ENCODE results near the gene TOMM5.

TOMM5 gene

GRCh38 chr9:37563806-37564513 lies 28.4 kb downstream of the TOMM5 start:
- Mint-ChIP-seq H3K9me3 (peaks cover 18% of the 10 kb centered on the region), H3K36me3 (peaks cover 9% of the 10 kb centered on the region), H3K27me3 (no peaks in the 10 kb centered on the region), H3K4me3 (no peak overlapping the region), H3K4me1 (no peaks in the 10 kb centered on the region), H3K27ac (no peak overlapping the region)
- DNase-seq, result no peak
- CTCF ChIA-PET, result no interaction called here

DNA sequence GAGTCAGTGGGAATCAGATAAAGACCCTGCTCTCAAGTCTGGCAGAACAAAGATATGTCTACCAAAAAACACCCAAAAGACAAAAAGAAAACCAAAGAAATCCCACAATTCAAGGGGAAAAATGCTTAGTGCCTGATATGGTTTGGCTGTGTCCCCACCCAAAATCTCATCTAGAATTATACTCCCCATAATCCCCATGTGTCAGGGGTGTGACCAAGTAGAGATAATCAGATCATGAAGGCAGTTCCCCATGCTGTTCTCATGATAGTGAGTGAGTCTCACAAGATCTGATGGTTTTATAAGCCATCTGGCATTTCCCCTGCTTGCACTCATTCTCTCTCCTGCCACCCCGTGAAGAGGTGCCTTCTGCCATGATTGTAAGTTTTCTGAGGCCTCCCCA lies 29.6 kb downstream of the TOMM5 start:
- Mint-ChIP-seq H3K27me3 (no peaks in the 10 kb centered on the region), H3K4me3 (no peak overlapping the region), H3K4me1 (no peaks in the 10 kb centered on the region), H3K27ac (no peak overlapping the region), H3K36me3 (peaks cover 9% of the 10 kb centered on the region), H3K9me3 (peaks cover 18% of the 10 kb centered on the region)
- no peak for DNase-seq
- CTCF ChIA-PET, result no interaction called here

DNA sequence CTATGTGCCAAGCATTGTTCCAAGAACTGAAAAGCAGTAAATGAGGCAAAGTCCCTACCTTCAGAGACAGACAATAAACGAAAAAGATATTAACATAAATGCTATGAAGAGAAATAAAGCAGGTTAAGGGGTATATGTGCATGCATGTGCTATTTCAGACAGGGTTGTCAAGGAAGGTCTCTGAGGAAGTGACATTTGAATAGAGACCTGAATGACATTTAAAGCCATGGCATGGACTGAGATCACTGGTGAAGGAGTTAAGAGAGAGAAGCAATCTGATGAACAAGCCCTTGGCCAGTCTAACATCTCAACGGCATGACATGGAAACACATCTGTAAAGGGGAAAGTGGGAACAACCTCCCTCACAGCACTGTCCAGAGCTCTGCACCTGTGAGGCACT lies 30.7 kb downstream of the TOMM5 start:
- no peak for DNase-seq
- CTCF ChIA-PET, result no interaction called here
- H3K9me3 Mint-ChIP-seq, result peaks cover 18% of the 10 kb centered on the region
- H3K27me3 Mint-ChIP-seq, result no peaks in the 10 kb centered on the region
- H3K4me3 Mint-ChIP-seq, result no peak overlapping the region
- peaks cover 9% of the 10 kb centered on the region for H3K36me3 Mint-ChIP-seq
- no peaks in the 10 kb centered on the region for H3K4me1 Mint-ChIP-seq
- H3K27ac Mint-ChIP-seq, result no peak overlapping the region

- Mint-ChIP-seq H3K27ac (no peak overlapping the region), H3K4me1 (no peaks in the 10 kb centered on the region)
These were observed 32.4 kb downstream of the TOMM5 start for GRCh38 chr9:37559855-37560592.

DNA sequence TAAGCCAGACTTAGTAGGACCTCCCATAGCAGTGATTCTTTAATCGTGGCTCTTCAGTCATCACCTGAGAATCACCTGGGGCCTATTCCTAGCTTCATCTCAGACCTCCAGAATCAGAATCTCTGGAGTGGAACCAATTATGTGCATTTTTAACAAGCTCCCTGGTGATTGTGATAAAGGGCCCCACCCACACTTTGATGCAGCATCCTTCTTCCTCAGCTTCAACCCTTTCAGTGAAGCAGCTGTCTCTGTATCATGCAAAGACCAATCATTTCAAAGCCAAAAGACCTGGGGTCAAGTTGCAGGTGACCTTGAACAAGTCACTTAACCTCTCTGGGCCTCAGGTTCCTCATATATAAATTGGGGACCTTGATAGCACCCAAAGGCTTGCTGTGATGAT lies 33.3 kb downstream of the TOMM5 start:
- peaks cover 8% of the 10 kb centered on the region for H3K36me3 Mint-ChIP-seq
- CTCF ChIA-PET, result no interaction called here
- H3K4me1 Mint-ChIP-seq, result no peaks in the 10 kb centered on the region
- no peak overlapping the region for H3K27ac Mint-ChIP-seq
- no peaks in the 10 kb centered on the region for H3K27me3 Mint-ChIP-seq
- peaks cover 8% of the 10 kb centered on the region for H3K9me3 Mint-ChIP-seq
- no peak overlapping the region for H3K4me3 Mint-ChIP-seq
- DNase-seq, result no peak

More at GRCh38 chr9:37559855-37560592, 32.4 kb downstream of the TOMM5 start:
- H3K27me3 Mint-ChIP-seq, result no peaks in the 10 kb centered on the region
- CTCF ChIA-PET, result no interaction called here
- no peak for DNase-seq
- H3K36me3 Mint-ChIP-seq, result peaks cover 9% of the 10 kb centered on the region
- peaks cover 17% of the 10 kb centered on the region for H3K9me3 Mint-ChIP-seq
- no peak overlapping the region for H3K4me3 Mint-ChIP-seq

- H3K4me1 Mint-ChIP-seq, result no peaks in the 10 kb centered on the region
- no peak overlapping the region for H3K4me3 Mint-ChIP-seq
- CTCF ChIA-PET, result no interaction called here
- H3K36me3 Mint-ChIP-seq, result no peaks in the 10 kb centered on the region
- DNase-seq, result no peak
- no peak overlapping the region for H3K27ac Mint-ChIP-seq
- no peaks in the 10 kb centered on the region for H3K9me3 Mint-ChIP-seq
- no peaks in the 10 kb centered on the region for H3K27me3 Mint-ChIP-seq
These were observed 36.6 kb downstream of the TOMM5 start for GRCh38 chr9:37555786-37556185.

- Mint-ChIP-seq H3K27ac (no peak overlapping the region), H3K4me1 (no peaks in the 10 kb centered on the region), H3K9me3 (no peaks in the 10 kb centered on the region), H3K4me3 (no peak overlapping the region), H3K36me3 (no peaks in the 10 kb centered on the region), H3K27me3 (no peaks in the 10 kb centered on the region)
- DNase-seq, result no peak
- CTCF ChIA-PET, result no interaction called here
These were observed 38.1 kb downstream of the TOMM5 start for GRCh38 chr9:37554318-37554717.

DNA sequence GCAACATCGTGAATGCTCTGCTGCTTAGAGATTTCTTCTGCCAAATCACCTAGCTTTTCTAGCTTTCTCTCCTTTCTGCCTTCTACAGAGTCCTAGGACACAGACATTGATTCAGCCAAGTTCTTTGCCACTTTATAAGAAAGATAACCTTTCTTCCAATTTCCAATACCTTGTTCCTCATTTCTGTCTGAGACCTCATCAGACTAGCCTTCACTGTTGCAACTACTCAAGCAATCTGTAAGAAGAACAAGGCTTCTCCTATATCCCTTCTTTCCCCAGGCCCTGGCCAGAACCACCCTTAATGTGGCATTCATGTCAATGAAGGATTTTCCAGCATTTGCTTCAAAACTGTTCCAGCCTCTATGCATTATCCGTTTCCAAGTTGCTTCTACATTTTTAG lies 40.5 kb downstream of the TOMM5 start:
- Mint-ChIP-seq H3K27ac (no peak overlapping the region), H3K4me1 (no peaks in the 10 kb centered on the region), H3K9me3 (no peaks in the 10 kb centered on the region), H3K27me3 (peaks cover 3% of the 10 kb centered on the region), H3K4me3 (no peak overlapping the region), H3K36me3 (no peaks in the 10 kb centered on the region)
- DNase-seq, result no peak
- CTCF ChIA-PET, result no interaction called here

DNA sequence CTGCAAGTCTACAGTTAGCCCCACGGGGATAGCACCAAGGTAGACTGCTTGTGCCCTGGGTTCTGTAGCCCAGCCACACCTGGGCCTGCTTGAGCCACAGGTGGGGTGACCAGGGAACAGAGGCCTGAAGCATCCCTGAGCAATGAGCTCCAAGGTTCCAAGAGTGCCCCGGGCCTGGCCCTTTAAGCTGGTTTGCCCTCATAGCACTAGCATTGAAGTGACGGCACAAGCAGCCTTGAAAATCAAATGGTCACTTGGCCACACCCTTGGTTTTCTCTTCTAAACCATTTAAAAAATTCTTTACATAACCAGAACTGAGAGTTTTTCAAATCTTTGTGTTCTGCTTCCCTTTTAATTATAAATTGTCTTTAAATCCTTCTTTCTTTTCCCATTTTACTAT lies 40.9 kb downstream of the TOMM5 start:
- CTCF ChIA-PET, result no interaction called here

GRCh38 chr9:37550781-37551180 lies 41.6 kb downstream of the TOMM5 start:
- Mint-ChIP-seq H3K36me3 (no peaks in the 10 kb centered on the region), H3K27me3 (peaks cover 3% of the 10 kb centered on the region), H3K9me3 (no peaks in the 10 kb centered on the region), H3K4me3 (no peak overlapping the region), H3K4me1 (no peaks in the 10 kb centered on the region), H3K27ac (no peak overlapping the region)
- DNase-seq, result no peak
- CTCF ChIA-PET, result no interaction called here

More for the DNA sequence above, 40.9 kb downstream of the TOMM5 start:
- no peaks in the 10 kb centered on the region for H3K36me3 Mint-ChIP-seq
- H3K27me3 Mint-ChIP-seq, result peaks cover 3% of the 10 kb centered on the region
- H3K4me3 Mint-ChIP-seq, result no peak overlapping the region
- no peaks in the 10 kb centered on the region for H3K9me3 Mint-ChIP-seq
- no peaks in the 10 kb centered on the region for H3K4me1 Mint-ChIP-seq
- H3K27ac Mint-ChIP-seq, result no peak overlapping the region
- no peak for DNase-seq

DNA sequence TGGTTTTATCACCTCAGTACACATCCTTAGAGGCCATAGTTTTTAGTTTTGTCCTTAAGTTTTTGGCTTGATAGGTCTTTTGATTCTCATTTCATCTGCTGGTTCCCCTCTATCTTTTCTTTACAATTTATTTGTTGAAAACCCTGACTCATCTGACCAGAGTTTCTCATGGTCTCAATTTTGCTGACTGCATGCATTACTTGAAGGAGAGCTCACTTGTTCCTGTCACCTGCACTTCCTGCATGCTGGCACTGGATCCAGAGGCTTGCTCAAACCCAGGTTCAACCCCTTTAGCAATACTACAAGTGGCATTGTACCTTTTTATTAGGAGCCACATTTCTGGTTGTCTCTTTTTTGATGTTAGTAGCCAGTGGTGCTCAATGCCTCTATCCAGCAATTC lies 42.9 kb downstream of the TOMM5 start:
- Mint-ChIP-seq H3K4me3 (no peak overlapping the region), H3K4me1 (no peaks in the 10 kb centered on the region), H3K27me3 (peaks cover 3% of the 10 kb centered on the region), H3K27ac (no peak overlapping the region), H3K36me3 (no peaks in the 10 kb centered on the region), H3K9me3 (no peaks in the 10 kb centered on the region)
- CTCF ChIA-PET, result no interaction called here
- DNase-seq, result no peak

DNA sequence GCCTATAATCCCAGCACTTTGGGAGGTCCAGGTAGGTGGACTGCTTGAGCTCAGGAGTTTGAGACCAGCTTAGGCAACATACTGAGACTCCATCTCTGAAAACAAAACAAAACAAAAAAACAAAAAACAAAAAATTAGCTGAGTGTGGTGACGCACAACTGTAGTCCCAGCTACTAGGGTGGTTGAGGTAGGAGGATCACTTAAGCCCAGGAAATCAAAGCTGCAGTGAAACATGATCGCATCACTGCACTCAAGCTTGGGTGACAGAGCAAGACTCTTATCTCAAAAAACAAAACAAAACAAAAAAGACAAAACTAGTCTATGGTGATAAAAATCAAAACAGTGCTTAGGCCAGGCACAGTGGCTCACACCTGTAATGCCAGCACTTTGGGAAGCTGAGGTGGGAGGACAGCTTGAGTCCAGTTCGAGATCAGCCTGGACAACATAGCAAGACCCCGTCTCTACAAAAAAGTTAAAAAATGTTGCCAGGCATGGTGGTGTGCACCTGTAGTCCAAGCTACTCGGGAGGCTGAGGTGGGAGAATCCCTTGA lies 45.0 kb downstream of the TOMM5 start:
- H3K9me3 Mint-ChIP-seq, result no peaks in the 10 kb centered on the region
- H3K4me3 Mint-ChIP-seq, result no peak overlapping the region
- H3K4me1 Mint-ChIP-seq, result no peaks in the 10 kb centered on the region
- CTCF ChIA-PET, result no interaction called here
- H3K27me3 Mint-ChIP-seq, result peaks cover 3% of the 10 kb centered on the region
- H3K36me3 Mint-ChIP-seq, result no peaks in the 10 kb centered on the region
- DNase-seq, result no peak
- no peak overlapping the region for H3K27ac Mint-ChIP-seq

DNA sequence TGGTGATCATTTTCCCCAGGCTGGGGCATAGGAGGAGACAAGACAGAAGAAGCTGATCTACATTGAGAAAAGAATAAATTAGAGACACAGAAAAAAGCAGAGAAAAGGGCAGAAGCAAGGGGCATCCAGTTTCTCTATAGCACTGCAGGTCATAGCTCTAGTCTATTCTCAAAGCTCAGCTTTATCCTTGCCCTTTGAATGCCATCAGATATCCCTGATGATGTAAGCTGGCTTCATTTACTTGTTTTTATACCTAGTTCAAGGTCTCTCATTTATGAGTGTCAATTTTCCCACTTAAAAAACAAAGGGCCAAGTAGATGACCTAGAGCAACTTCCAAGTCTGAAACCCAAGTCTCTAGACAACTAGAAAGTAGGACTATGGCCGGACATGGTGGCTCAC lies 48.9 kb downstream of the TOMM5 start:
- Mint-ChIP-seq H3K27ac (no peak overlapping the region), H3K4me1 (no peaks in the 10 kb centered on the region)

GRCh38 chr9:37542895-37543294 lies 49.5 kb downstream of the TOMM5 start:
- Mint-ChIP-seq H3K4me1 (no peaks in the 10 kb centered on the region), H3K27ac (no peak overlapping the region), H3K27me3 (no peaks in the 10 kb centered on the region), H3K36me3 (no peaks in the 10 kb centered on the region), H3K9me3 (no peaks in the 10 kb centered on the region), H3K4me3 (no peak overlapping the region)
- CTCF ChIA-PET, result no interaction called here
- no peak for DNase-seq

More for the DNA sequence above, 48.9 kb downstream of the TOMM5 start:
- DNase-seq, result no peak
- H3K9me3 Mint-ChIP-seq, result no peaks in the 10 kb centered on the region
- no peaks in the 10 kb centered on the region for H3K36me3 Mint-ChIP-seq
- H3K27me3 Mint-ChIP-seq, result no peaks in the 10 kb centered on the region
- CTCF ChIA-PET, result no interaction called here
- no peak overlapping the region for H3K4me3 Mint-ChIP-seq

- Mint-ChIP-seq H3K4me3 (no peak overlapping the region), H3K27ac (no peak overlapping the region), H3K36me3 (no peaks in the 10 kb centered on the region), H3K27me3 (no peaks in the 10 kb centered on the region), H3K4me1 (no peaks in the 10 kb centered on the region), H3K9me3 (no peaks in the 10 kb centered on the region)
- DNase-seq, result no peak
- CTCF ChIA-PET, result no interaction called here
These were observed 49.9 kb downstream of the TOMM5 start for GRCh38 chr9:37542488-37542887.

All from activated naive CD4-positive, alpha-beta T cell treated with anti-CD3 and anti-CD28 coated beads, Interleukin-2, amount 10 ng/mL, durations not matched to agents 7 days and 5 days (primary cell).